ENCODE data around the gene ZFP92. TPM values are rescaled to one million over a fixed set of nuclear protein-coding genes. Genes with fewer than 3 reads are reported as not detected.

The ZFP92 gene
- total and polyA plus RNA-seq, 2 of the 8 experiments (the other 6 are each of a cell fraction or from before 2014, with no cell fraction given) = 0.14 to 0.41 TPM

DNA sequence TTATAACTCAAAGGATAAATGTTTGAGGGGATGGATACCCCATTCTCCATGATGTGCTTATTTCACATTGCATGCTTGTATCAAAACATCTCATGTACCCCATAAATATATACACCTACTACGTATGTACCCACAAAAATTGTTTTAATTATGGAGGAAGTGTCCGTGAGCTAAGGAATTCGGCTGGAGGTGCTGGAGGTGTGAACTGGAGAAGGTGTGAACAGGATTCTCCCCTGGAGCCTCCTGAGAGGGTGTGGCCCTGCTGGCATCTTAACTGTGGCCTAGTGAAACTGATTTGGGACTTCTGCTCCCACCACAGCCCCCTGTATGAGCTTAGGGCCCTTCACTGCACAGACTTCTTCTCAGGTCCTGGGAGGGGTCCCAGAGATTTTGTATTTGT lies 33.5 kb upstream of the ZFP92 start:
- H3K4me2 ChIP-seq (ENCODE audit: insufficient read depth in 1 of 2, low read depth in 2 of 2, low read length in 2 of 2) = no peak overlapping the region
- H2BK120ac ChIP-seq (replicated peaks; ENCODE audit: low read depth, low read length) = no peak overlapping the region
- H3K14ac ChIP-seq (ENCODE audit: insufficient read length) = no peak overlapping the region
- FAIRE-seq = no peak
- H2BK5ac ChIP-seq (ENCODE audit: low read depth, low read length) = no peak overlapping the region
- H4K8ac ChIP-seq (ENCODE audit: extremely low read depth, insufficient read depth, low read length) = no peak overlapping the region
- no peak overlapping the region for H3K4ac ChIP-seq (replicated peaks; ENCODE audit: insufficient read length, low read depth, low read length)
- H3K27ac ChIP-seq (ENCODE audit: low read depth, low read length) = no peak overlapping the region
- H3K23me2 ChIP-seq (ENCODE audit: low read depth, low read length) = peaks cover 5% of the 10 kb centered on the region; the same call in 1 of the 2 replicates
- no peak for TF ChIP-seq EGR1 (IDR thresholded peaks at IDR 0.05; ENCODE audit: borderline replicate concordance, low read depth, low read length)
- TF ChIP-seq, protein P1, sequence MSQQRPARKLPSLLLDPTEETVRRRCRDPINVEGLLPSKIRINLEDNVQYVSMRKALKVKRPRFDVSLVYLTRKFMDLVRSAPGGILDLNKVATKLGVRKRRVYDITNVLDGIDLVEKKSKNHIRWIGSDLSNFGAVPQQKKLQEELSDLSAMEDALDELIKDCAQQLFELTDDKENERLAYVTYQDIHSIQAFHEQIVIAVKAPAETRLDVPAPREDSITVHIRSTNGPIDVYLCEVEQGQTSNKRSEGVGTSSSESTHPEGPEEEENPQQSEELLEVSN (IDR thresholded peaks at IDR 0.05) = no peak
- TF ChIP-seq JUND (IDR thresholded peaks at IDR 0.05; ENCODE audit: low read length) = no peak
- TF ChIP-seq SIX5 (IDR thresholded peaks at IDR 0.05; ENCODE audit: low read depth, low read length) = no peak
- no peak for TF ChIP-seq TCF12 (IDR thresholded peaks at IDR 0.05; ENCODE audit: low read depth, low read length)
- TF ChIP-seq CHD1 (IDR thresholded peaks at IDR 0.05; ENCODE audit: low read depth, low read length) = no peak
- TF ChIP-seq SP1 (IDR thresholded peaks at IDR 0.05; ENCODE audit: low read depth, low read length) = no peak
- TF ChIP-seq NRF1 (IDR thresholded peaks at IDR 0.05; ENCODE audit: low read depth, low read length) = no peak
- TF ChIP-seq BACH1 (IDR thresholded peaks at IDR 0.05; ENCODE audit: low read length) = no peak
- no peak overlapping the region for H3K56ac ChIP-seq (replicated peaks; ENCODE audit: insufficient read length, low read depth, low read length)
- ChIA-PET POLR2A (ENCODE audit: partially characterized antibody) (no interaction called here), CTCF (ENCODE audit: partially characterized antibody) (no interaction called here)
- peaks cover 0 to 4% of the 10 kb centered on the region in 2 experiments; a peak in 1 of 4 replicates for H3K9me3 ChIP-seq (ENCODE audit: insufficient read depth in 2 of 2, low read depth in 1 of 2, low read length in 1 of 2)
- H3K23ac ChIP-seq (ENCODE audit: insufficient read length) = no peak overlapping the region
- H2AK5ac ChIP-seq (ENCODE audit: low read depth, low read length) = no peak overlapping the region
- H4K20me1 ChIP-seq (replicated peaks in 1 of 2; ENCODE audit: control insufficient read depth in 1 of 2, insufficient read depth in 2 of 2, low read length in 2 of 2) = peaks cover 0 to 2% of the 10 kb centered on the region in 2 experiments
- H3K36me3 ChIP-seq (ENCODE audit: control insufficient read depth in 2 of 4, insufficient read depth in 4 of 4, low read length in 3 of 4) = no peaks in the 10 kb centered on the region
- H2BK20ac ChIP-seq (ENCODE audit: low read length) = no peak overlapping the region
- no peak overlapping the region for H4K91ac ChIP-seq (replicated peaks; ENCODE audit: insufficient read length, low read length)
- H3K79me2 ChIP-seq (ENCODE audit: control insufficient read depth in 1 of 2, insufficient read depth in 2 of 2, low read length in 2 of 2) = no peaks in the 10 kb centered on the region
- no peak overlapping the region for H2BK15ac ChIP-seq (ENCODE audit: low read length)
- H3K9ac ChIP-seq (replicated peaks in 1 of 4; ENCODE audit: extremely low read depth in 1 of 4, low read depth in 3 of 4, low read length in 3 of 4) = no peak overlapping the region
- 78% methylated on average over 3 of the region's 3 CpGs; no CpG with 5 or more reads in 1 of the 2 experiments for WGBS, 2 experiments (ENCODE audit: extremely low coverage in 1 of 2, insufficient coverage in 1 of 2, insufficient read length in 1 of 2, insufficient replicate concordance in 2 of 2, low coverage in 1 of 2, low lambda C conversion rate in 2 of 2, missing lambda C conversion rate in 1 of 2)
- H3K79me1 ChIP-seq (ENCODE audit: low read depth, low read length) = no peaks in the 10 kb centered on the region
- no peak overlapping the region for H2AFZ ChIP-seq (ENCODE audit: low read length)
- no peak overlapping the region for H3K4me3 ChIP-seq (ENCODE audit: extremely low read depth in 1 of 4, insufficient read depth in 2 of 4, low read depth in 3 of 4, low read length in 4 of 4)
- no peak overlapping the region for H2BK12ac ChIP-seq (ENCODE audit: low read depth, low read length)
- H3K4me1 ChIP-seq (replicated peaks in 1 of 4; ENCODE audit: control insufficient read depth in 3 of 4, insufficient read depth in 4 of 4, low read length in 3 of 4) = peaks cover 0 to 6% (median 1%) of the 10 kb centered on the region in 4 experiments; a peak in 1 of 7 replicates
- H4K5ac ChIP-seq (ENCODE audit: insufficient read length, low read depth, low read length) = no peak overlapping the region
- DNase-seq (ENCODE audit: low read depth in 1 of 2, low spot score in 2 of 2) = no peak
- no peaks in the 10 kb centered on the region for H3K27me3 ChIP-seq (replicated peaks in 1 of 4; ENCODE audit: control insufficient read depth in 3 of 4, extremely low read depth in 1 of 4, insufficient read depth in 3 of 4, low read length in 3 of 4)
- H3K18ac ChIP-seq (ENCODE audit: extremely low read depth, low read length) = no peak overlapping the region

All from H1 (cell line).